WTC11 (cell line): ENCODE results near the gene FUCA1.

Experiments
- ESRRA ChIP-seq: sonication (generic); formaldehyde crosslinking; IDR thresholded peaks from 2 replicates; pipeline ENCODE4 v1.8.1; 2022; ENCODE audit warnings: mild to moderate bottlenecking, missing genetic modification reagents, borderline replicate concordance
- FOXJ3 ChIP-seq: sonication (generic); formaldehyde crosslinking; IDR thresholded peaks from 2 replicates; pipeline ENCODE4 v1.9.0; 2021; ENCODE audit warnings: missing genetic modification reagents, mild to moderate bottlenecking, borderline replicate concordance
- JUN ChIP-seq: sonication (generic); formaldehyde crosslinking; IDR thresholded peaks from 2 replicates; pipeline ENCODE4 v1.8.0; 2023; ENCODE audit warnings: mild to moderate bottlenecking, missing genetic modification reagents
- NFYB ChIP-seq: sonication (generic); formaldehyde crosslinking; conservative IDR thresholded peaks from 2 replicates; pipeline ENCODE4 v1.8.0; 2022; ENCODE audit warnings: low read depth, missing genetic modification reagents
- SOX15 ChIP-seq: fragments of 250-450 bp; sonication (Bioruptor Pico); IDR thresholded peaks from 2 replicates; pipeline ENCODE4 v1.9.0; 2021; ENCODE audit warnings: mild to moderate bottlenecking
- SP1 ChIP-seq: sonication (generic); formaldehyde crosslinking; conservative IDR thresholded peaks from 2 replicates; pipeline ENCODE4 v1.8.1; 2022; ENCODE audit warnings: missing genetic modification reagents
- ZNF232 ChIP-seq: sonication (generic); formaldehyde crosslinking; IDR thresholded peaks from 2 replicates; pipeline ENCODE4 v1.8.0; 2022; ENCODE audit warnings: mild to moderate bottlenecking, missing genetic modification reagents
- TF ChIP-seq, protein P1 (sequence below): fragments of 200-600 bp; IDR thresholded peaks from 2 replicates; pipeline ENCODE4 v1.8.0; 2022; ENCODE audit warnings: antibody characterized with exemption
- TF ChIP-seq, protein P2 (sequence below): sonication (generic); formaldehyde crosslinking; IDR thresholded peaks from 2 replicates; pipeline ENCODE4 v1.8.1; 2023; ENCODE audit warnings: mild to moderate bottlenecking, moderate library complexity, missing genetic modification reagents
- TF ChIP-seq, protein P3 (sequence below): sonication (generic); formaldehyde crosslinking; conservative IDR thresholded peaks from 2 replicates; pipeline ENCODE4 v1.8.1; 2022; ENCODE audit warnings: mild to moderate bottlenecking, missing genetic modification reagents
- TF ChIP-seq, protein P4 (sequence below): sonication (generic); formaldehyde crosslinking; IDR thresholded peaks from 2 replicates; pipeline ENCODE4 v1.8.0; 2022; ENCODE audit warnings: mild to moderate bottlenecking, missing genetic modification reagents

DNA sequence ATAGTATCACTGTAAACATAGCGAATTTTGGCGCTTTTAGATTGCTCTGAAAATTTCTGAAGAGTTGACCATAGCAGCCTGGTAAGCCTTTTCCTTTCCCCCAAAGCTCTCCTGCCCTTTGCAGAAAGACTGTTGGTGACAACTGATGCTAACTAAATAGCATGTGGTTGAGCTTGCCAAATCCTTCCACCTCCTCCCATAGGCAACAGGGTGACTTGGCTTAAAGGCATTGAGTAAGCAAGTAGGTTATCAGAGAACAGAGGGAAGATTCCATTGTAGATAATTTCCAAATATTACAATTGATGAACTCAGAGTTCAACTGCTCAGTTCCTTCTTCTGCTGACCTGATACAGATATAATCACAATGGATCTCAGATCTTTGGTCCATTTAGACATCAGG lies 22.9 kb downstream of the FUCA1 start:
- TF ChIP-seq, protein P1, sequence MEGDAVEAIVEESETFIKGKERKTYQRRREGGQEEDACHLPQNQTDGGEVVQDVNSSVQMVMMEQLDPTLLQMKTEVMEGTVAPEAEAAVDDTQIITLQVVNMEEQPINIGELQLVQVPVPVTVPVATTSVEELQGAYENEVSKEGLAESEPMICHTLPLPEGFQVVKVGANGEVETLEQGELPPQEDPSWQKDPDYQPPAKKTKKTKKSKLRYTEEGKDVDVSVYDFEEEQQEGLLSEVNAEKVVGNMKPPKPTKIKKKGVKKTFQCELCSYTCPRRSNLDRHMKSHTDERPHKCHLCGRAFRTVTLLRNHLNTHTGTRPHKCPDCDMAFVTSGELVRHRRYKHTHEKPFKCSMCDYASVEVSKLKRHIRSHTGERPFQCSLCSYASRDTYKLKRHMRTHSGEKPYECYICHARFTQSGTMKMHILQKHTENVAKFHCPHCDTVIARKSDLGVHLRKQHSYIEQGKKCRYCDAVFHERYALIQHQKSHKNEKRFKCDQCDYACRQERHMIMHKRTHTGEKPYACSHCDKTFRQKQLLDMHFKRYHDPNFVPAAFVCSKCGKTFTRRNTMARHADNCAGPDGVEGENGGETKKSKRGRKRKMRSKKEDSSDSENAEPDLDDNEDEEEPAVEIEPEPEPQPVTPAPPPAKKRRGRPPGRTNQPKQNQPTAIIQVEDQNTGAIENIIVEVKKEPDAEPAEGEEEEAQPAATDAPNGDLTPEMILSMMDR, result no peak
- TF ChIP-seq JUN (no peak), SP1 (CRISPR knock-in tag) (no peak), FOXJ3 (CRISPR knock-in tag) (no peak), NFYB (CRISPR knock-in tag) (no peak), SOX15 (CRISPR knock-in tag) (no peak), ZNF232 (CRISPR knock-in tag) (no peak), ESRRA (CRISPR knock-in tag) (no peak)
- TF ChIP-seq, protein P2, sequence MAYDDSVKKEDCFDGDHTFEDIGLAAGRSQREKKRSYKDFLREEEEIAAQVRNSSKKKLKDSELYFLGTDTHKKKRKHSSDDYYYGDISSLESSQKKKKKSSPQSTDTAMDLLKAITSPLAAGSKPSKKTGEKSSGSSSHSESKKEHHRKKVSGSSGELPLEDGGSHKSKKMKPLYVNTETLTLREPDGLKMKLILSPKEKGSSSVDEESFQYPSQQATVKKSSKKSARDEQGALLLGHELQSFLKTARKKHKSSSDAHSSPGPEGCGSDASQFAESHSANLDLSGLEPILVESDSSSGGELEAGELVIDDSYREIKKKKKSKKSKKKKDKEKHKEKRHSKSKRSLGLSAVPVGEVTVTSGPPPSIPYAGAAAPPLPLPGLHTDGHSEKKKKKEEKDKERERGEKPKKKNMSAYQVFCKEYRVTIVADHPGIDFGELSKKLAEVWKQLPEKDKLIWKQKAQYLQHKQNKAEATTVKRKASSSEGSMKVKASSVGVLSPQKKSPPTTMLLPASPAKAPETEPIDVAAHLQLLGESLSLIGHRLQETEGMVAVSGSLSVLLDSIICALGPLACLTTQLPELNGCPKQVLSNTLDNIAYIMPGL, result no peak
- TF ChIP-seq, protein P3, sequence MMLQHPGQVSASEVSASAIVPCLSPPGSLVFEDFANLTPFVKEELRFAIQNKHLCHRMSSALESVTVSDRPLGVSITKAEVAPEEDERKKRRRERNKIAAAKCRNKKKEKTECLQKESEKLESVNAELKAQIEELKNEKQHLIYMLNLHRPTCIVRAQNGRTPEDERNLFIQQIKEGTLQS (CRISPR knock-in tag), result no peak
- TF ChIP-seq, protein P4, sequence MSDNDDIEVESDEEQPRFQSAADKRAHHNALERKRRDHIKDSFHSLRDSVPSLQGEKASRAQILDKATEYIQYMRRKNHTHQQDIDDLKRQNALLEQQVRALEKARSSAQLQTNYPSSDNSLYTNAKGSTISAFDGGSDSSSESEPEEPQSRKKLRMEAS (CRISPR knock-in tag), result no peak
